ENCODE measurements around the gene MID2.
"Not testable (repeated sequence)": the region's sequence is repeated elsewhere in the genome, so short reads cannot be mapped to it uniquely, and the experiment has no call there.

Gene MID2

GRCh38 chrX:107940095-107940494 lies 114.4 kb downstream of the MID2 start:
- no peak for DNase-seq (ENCODE audit: low read depth in 1 of 2, low spot score in 1 of 2)

DNA sequence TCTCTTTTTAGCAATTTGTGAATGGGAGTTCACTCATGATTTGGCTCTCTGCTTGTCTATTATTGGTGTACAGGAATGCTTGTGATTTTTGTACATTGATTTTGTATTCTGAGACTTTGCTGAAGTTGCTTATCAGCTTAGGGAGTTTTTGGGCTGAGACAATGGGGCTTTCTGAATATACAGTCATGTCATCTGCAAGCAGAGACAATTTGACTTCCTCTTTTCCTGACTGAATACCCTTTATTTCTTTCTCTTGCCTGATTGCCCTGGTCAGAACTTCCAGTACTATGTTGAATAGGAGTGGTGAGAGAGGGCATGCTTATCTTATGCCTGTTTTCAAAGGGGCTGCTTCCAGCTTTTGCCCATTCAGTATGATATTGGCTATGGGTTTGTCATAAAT lies 129.7 kb downstream of the MID2 start:
- not testable (repeated sequence) for DNase-seq (ENCODE audit: low read depth in 1 of 2, low spot score in 1 of 2)

DNA sequence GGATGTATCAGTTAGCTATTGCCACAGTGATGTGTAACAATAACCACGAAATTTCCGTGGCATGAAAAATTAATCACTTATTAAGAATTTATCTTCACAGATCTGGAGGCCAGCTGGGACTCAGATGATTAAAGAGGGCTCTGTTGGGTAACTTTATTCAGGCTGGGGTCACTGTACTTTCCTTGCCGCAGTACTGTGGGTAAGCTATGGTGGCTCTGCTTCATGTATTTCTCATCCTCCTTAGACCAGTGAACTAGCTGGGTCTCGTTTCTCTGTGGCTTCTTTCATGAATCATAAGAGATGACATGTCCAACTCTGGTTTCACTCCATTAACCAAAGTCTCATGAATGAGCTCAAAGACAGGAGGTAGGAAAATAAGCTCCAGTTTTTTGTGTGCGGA lies 143.0 kb downstream of the MID2 start:
- no peak for DNase-seq (ENCODE audit: low read depth in 1 of 2, low spot score in 1 of 2)

- no peak for DNase-seq (ENCODE audit: low read depth in 1 of 2, low spot score in 1 of 2)
Observed at GRCh38 chrX:107970073-107970472, 144.4 kb downstream of the MID2 start.

DNA sequence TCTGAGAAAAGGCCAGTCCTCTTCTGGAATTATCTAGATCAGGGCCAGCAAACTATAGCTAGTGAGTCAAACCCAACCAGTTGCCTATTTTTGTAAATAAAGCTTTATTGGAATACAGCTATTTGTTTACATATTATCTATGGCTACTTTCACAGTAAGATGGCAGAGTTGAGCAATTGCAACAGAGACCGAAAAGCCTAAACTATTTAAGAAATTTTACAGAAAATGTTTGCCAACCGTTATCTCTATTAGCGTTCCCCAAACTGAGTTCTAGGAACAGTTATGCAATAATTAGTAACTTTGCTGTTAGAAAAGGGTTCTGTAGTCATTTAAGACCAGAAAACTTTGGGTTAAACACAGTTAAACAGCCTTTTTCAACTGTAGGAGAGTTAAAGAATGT lies 146.0 kb downstream of the MID2 start:
- DNase-seq (ENCODE audit: low read depth in 1 of 2, low spot score in 1 of 2) = no peak
